Measurements from ENCODE around the gene NSF.

NSF gene

DNA sequence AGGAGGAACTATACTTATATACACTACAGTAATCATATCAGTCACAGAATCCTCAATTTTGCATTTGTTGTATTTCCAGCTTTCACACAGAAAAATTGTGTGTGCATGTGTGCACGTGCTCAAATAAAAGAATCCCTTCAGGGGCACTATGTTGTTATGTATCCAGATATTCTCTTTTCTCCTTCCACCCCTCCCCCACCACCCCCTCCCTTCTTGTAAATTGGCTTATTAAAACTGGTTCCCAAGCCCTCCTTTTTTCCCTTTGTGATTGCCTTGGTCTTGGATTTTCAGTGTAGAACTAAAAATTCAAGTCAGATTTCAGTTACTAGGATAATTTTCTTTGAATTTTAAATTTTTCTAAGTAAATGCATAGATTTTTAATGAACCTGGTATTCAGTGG lies 141.7 kb downstream of the NSF start (continued):
- TF ChIP-seq, protein P1, sequence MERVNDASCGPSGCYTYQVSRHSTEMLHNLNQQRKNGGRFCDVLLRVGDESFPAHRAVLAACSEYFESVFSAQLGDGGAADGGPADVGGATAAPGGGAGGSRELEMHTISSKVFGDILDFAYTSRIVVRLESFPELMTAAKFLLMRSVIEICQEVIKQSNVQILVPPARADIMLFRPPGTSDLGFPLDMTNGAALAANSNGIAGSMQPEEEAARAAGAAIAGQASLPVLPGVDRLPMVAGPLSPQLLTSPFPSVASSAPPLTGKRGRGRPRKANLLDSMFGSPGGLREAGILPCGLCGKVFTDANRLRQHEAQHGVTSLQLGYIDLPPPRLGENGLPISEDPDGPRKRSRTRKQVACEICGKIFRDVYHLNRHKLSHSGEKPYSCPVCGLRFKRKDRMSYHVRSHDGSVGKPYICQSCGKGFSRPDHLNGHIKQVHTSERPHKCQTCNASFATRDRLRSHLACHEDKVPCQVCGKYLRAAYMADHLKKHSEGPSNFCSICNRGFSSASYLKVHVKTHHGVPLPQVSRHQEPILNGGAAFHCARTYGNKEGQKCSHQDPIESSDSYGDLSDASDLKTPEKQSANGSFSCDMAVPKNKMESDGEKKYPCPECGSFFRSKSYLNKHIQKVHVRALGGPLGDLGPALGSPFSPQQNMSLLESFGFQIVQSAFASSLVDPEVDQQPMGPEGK (CRISPR knock-in tag; IDR thresholded peaks at IDR 0.05; ENCODE audit: borderline replicate concordance) = no peak

DNA sequence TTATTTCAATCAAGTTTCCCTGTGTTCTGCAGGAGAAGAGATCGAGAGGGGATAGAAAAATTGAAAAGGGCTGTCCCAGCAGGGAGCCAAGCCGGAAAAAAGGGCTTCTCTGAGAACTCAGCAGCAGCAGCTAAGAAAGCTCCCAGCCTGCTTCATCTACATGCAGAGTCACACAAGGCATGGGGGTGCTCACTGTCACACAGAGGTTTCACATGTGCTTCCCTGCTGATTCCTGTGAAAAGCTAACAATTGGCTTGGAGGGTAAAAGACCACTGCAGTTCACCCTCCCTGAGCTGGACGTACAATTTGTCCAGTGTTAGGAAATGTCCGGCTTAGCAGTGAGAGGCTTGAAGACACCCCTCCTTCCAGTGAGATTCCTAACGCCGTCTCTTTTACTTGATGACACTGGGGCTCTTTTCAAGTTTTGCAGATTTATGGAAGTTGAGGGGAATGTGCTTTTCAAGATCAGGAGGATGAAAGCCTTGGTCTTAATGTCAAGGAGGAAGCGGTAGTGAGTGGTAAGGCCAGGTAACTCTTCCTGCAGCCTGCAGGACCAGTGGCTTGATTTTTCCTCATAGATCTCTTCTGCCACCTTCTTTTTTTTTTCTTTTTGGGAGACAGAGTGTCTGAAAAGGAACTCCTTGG lies 142.4 kb downstream of the NSF start:
- ATAC-seq = peak; percentile 10; the same call in 2 of the 3 replicates
- TF ChIP-seq GLIS3 (CRISPR knock-in tag; IDR thresholded peaks at IDR 0.05) = no peak
- no peak for TF ChIP-seq RARB (CRISPR knock-in tag; IDR thresholded peaks at IDR 0.05)
- no peak for TF ChIP-seq ZNF565 (CRISPR knock-in tag; conservative IDR thresholded peaks at IDR 0.05; ENCODE audit: low read depth)

DNA sequence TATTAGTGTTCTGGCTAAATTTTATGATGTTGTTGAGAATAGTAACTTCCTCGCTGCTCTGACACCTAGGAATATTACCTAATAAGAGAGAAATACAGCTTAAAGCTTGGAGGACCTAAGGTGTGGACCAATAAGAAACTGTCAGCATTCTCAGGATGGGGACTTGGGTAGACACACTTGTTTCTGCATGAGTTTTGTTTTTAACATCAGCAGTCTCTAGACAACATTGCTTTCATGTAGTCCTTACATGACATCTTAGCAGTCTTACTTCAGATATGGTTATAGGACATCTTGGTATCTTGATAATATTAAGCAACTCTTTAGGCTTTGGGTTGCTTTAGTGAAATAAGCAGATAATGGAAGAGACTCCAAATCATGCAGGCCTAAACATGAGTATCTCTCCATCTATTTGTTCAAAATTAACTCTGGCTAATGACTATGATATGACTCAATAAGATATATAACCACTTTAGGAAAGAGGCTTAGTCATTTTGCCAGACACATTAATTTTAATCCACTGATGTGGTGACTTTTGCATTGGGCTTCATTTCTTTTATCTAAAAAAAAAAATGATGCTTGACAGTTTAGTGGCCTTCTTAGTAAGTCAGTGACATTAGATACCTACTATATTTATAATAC lies 143.5 kb downstream of the NSF start:
- TF ChIP-seq, protein P2, sequence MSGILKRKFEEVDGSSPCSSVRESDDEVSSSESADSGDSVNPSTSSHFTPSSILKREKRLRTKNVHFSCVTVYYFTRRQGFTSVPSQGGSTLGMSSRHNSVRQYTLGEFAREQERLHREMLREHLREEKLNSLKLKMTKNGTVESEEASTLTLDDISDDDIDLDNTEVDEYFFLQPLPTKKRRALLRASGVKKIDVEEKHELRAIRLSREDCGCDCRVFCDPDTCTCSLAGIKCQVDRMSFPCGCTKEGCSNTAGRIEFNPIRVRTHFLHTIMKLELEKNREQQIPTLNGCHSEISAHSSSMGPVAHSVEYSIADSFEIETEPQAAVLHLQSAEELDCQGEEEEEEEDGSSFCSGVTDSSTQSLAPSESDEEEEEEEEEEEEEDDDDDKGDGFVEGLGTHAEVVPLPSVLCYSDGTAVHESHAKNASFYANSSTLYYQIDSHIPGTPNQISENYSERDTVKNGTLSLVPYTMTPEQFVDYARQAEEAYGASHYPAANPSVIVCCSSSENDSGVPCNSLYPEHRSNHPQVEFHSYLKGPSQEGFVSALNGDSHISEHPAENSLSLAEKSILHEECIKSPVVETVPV (CRISPR knock-in tag; IDR thresholded peaks at IDR 0.05) = no peak
- TF ChIP-seq PPARA (CRISPR knock-in tag; IDR thresholded peaks at IDR 0.05; ENCODE audit: borderline replicate concordance) (no peak), ZNF565 (CRISPR knock-in tag; conservative IDR thresholded peaks at IDR 0.05; ENCODE audit: low read depth) (no peak), BACH2 (CRISPR knock-in tag; IDR thresholded peaks at IDR 0.05; ENCODE audit: borderline replicate concordance) (no peak), RARB (CRISPR knock-in tag; IDR thresholded peaks at IDR 0.05) (0 out of 2 replicates have a peak, but pooled peaks have one; percentile 70), TOX (CRISPR knock-in tag; IDR thresholded peaks at IDR 0.05; ENCODE audit: borderline replicate concordance) (peak; percentile 95), ESRRG (CRISPR knock-in tag; IDR thresholded peaks at IDR 0.05) (no peak), CSDC2 (CRISPR knock-in tag; IDR thresholded peaks at IDR 0.05) (no peak), ZNF8 (CRISPR knock-in tag; IDR thresholded peaks at IDR 0.05) (no peak), OSR1 (CRISPR knock-in tag; IDR thresholded peaks at IDR 0.05) (no peak), ZFP3 (CRISPR knock-in tag; IDR thresholded peaks at IDR 0.05) (peak; percentile 37; the same call in 1 of the 2 replicates), ISL1 (CRISPR knock-in tag; IDR thresholded peaks at IDR 0.05) (peak; percentile 99), ZNF70 (CRISPR knock-in tag; IDR thresholded peaks at IDR 0.05) (no peak), GLIS3 (CRISPR knock-in tag; IDR thresholded peaks at IDR 0.05) (no peak), TCF4 (CRISPR knock-in tag; IDR thresholded peaks at IDR 0.05; ENCODE audit: borderline replicate concordance) (peak; percentile 37; the same call in 1 of the 2 replicates), SNAI2 (CRISPR knock-in tag; IDR thresholded peaks at IDR 0.05) (no peak), ZFP30 (CRISPR knock-in tag; IDR thresholded peaks at IDR 0.05) (no peak), ARNTL (CRISPR knock-in tag; IDR thresholded peaks at IDR 0.05; ENCODE audit: borderline replicate concordance, low read depth) (no peak), ZC3H10 (CRISPR knock-in tag; IDR thresholded peaks at IDR 0.05) (peak; percentile 93)
- TF ChIP-seq, protein P1 (CRISPR knock-in tag; IDR thresholded peaks at IDR 0.05; ENCODE audit: borderline replicate concordance) = peak; percentile 81
- TF ChIP-seq, protein P3, sequence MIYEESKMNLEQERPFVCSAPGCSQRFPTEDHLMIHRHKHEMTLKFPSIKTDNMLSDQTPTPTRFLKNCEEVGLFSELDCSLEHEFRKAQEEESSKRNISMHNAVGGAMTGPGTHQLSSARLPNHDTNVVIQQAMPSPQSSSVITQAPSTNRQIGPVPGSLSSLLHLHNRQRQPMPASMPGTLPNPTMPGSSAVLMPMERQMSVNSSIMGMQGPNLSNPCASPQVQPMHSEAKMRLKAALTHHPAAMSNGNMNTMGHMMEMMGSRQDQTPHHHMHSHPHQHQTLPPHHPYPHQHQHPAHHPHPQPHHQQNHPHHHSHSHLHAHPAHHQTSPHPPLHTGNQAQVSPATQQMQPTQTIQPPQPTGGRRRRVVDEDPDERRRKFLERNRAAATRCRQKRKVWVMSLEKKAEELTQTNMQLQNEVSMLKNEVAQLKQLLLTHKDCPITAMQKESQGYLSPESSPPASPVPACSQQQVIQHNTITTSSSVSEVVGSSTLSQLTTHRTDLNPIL (CRISPR knock-in tag; IDR thresholded peaks at IDR 0.05; ENCODE audit: low read depth) = peak; percentile 79; the same call in 1 of the 2 replicates
- TF ChIP-seq, protein P4, sequence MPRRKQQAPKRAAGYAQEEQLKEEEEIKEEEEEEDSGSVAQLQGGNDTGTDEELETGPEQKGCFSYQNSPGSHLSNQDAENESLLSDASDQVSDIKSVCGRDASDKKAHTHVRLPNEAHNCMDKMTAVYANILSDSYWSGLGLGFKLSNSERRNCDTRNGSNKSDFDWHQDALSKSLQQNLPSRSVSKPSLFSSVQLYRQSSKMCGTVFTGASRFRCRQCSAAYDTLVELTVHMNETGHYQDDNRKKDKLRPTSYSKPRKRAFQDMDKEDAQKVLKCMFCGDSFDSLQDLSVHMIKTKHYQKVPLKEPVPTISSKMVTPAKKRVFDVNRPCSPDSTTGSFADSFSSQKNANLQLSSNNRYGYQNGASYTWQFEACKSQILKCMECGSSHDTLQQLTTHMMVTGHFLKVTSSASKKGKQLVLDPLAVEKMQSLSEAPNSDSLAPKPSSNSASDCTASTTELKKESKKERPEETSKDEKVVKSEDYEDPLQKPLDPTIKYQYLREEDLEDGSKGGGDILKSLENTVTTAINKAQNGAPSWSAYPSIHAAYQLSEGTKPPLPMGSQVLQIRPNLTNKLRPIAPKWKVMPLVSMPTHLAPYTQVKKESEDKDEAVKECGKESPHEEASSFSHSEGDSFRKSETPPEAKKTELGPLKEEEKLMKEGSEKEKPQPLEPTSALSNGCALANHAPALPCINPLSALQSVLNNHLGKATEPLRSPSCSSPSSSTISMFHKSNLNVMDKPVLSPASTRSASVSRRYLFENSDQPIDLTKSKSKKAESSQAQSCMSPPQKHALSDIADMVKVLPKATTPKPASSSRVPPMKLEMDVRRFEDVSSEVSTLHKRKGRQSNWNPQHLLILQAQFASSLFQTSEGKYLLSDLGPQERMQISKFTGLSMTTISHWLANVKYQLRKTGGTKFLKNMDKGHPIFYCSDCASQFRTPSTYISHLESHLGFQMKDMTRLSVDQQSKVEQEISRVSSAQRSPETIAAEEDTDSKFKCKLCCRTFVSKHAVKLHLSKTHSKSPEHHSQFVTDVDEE (CRISPR knock-in tag; IDR thresholded peaks at IDR 0.05) = no peak
- TF ChIP-seq, protein P5, sequence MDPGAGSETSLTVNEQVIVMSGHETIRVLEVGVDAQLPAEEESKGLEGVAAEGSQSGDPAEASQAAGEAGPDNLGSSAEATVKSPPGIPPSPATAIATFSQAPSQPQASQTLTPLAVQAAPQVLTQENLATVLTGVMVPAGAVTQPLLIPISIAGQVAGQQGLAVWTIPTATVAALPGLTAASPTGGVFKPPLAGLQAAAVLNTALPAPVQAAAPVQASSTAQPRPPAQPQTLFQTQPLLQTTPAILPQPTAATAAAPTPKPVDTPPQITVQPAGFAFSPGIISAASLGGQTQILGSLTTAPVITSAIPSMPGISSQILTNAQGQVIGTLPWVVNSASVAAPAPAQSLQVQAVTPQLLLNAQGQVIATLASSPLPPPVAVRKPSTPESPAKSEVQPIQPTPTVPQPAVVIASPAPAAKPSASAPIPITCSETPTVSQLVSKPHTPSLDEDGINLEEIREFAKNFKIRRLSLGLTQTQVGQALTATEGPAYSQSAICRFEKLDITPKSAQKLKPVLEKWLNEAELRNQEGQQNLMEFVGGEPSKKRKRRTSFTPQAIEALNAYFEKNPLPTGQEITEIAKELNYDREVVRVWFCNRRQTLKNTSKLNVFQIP (CRISPR knock-in tag; IDR thresholded peaks at IDR 0.05; ENCODE audit: borderline replicate concordance, low read depth) = 0 out of 2 replicates have a peak, but pooled peaks have one; percentile 57
- ATAC-seq = peak; percentile 82
